Neuronal stem cell (in vitro differentiated cells): ENCODE data around the gene ACOT12.
A peak's percentile ranks its signal among the peaks of the same experiment; 100 is the strongest.

Experiments used
- DNase-seq: peaks from one replicate; pipeline ENCODE4 v3.0.0-alpha.2; 2013; ENCODE audit warnings: low spot score
- H2AFZ ChIP-seq: one replicate; pipeline ENCODE4 v1.6.1; 2013; ENCODE audit warnings: mild to moderate bottlenecking, low read length, inconsistent platforms
- H2AK5ac ChIP-seq: 2 replicates; pipeline ENCODE4 v1.6.1; 2013; ENCODE audit warnings: low read depth, mild to moderate bottlenecking, inconsistent platforms, low read length, moderate library complexity, mixed read lengths
- H2BK120ac ChIP-seq: 2 replicates; pipeline ENCODE4 v1.6.1; 2013; ENCODE audit warnings: low read depth, mild to moderate bottlenecking, inconsistent platforms, low read length, moderate library complexity, mixed read lengths
- H2BK12ac ChIP-seq: one replicate; pipeline ENCODE4 v1.6.1; 2013; ENCODE audit warnings: low read length, inconsistent platforms
- H2BK15ac ChIP-seq: 2 replicates; pipeline ENCODE4 v1.6.1; 2013; ENCODE audit warnings: mild to moderate bottlenecking, low read length, inconsistent platforms, mixed read lengths
- H2BK5ac ChIP-seq: one replicate; pipeline ENCODE4 v1.6.1; 2013; ENCODE audit warnings: inconsistent platforms, mild to moderate bottlenecking, low read length, moderate library complexity
- H3K14ac ChIP-seq: one replicate; pipeline ENCODE4 v1.6.1; 2013; ENCODE audit warnings: low read length, inconsistent platforms
- H3K18ac ChIP-seq: 2 replicates; pipeline ENCODE4 v1.6.1; 2013; ENCODE audit warnings: low read length, inconsistent platforms
- H3K23ac ChIP-seq: 2 replicates; pipeline ENCODE4 v1.6.1; 2013; ENCODE audit warnings: low read depth, mild to moderate bottlenecking, mixed read lengths, low read length, inconsistent platforms; ENCODE audit not compliant: poor library complexity
- H3K27ac ChIP-seq: replicated peaks from 3 replicates; pipeline ENCODE4 v1.5.1; 2013; ENCODE audit warnings: low read length, inconsistent platforms
- H3K27me3 ChIP-seq, 3 experiments: 2 replicates each; pipeline ENCODE4 v1.6.1; 2013; ENCODE audit warnings: low read length in 3 of 3, mild to moderate bottlenecking in 2 of 3, inconsistent platforms in 1 of 3, low read depth in 1 of 3, mixed read lengths in 1 of 3, moderate library complexity in 1 of 3; ENCODE audit not compliant: control insufficient read depth in 3 of 3, insufficient read depth in 3 of 3
- H3K36me3 ChIP-seq, 2 donors: replicated peaks in 1 of 2; 2 replicates each; pipeline ENCODE4 v1.6.1; 2013; ENCODE audit warnings: low read length in 2 of 2; ENCODE audit not compliant: control insufficient read depth in 2 of 2, insufficient read depth in 2 of 2
- H3K4ac ChIP-seq: 2 replicates; pipeline ENCODE4 v1.6.1; 2013; ENCODE audit warnings: inconsistent platforms, mild to moderate bottlenecking, low read length, moderate library complexity
- H3K4me1 ChIP-seq, 2 donors: 1 replicate in 1 of 2; 2 replicates in 1 of 2; pipeline ENCODE4 v1.6.1; 2013; ENCODE audit warnings: low read length in 2 of 2, low read depth in 1 of 2; ENCODE audit not compliant: control insufficient read depth in 2 of 2, insufficient read depth in 1 of 2
- H3K4me2 ChIP-seq: one replicate; pipeline ENCODE4 v1.6.1; 2013; ENCODE audit warnings: mild to moderate bottlenecking, low read length, inconsistent platforms; ENCODE audit not compliant: insufficient read depth, poor library complexity, severe bottlenecking
- H3K4me3 ChIP-seq, 2 donors: 2 replicates each; pipeline ENCODE4 v1.5.1; 2013; ENCODE audit warnings: low read length in 2 of 2, mild to moderate bottlenecking in 2 of 2, inconsistent platforms in 1 of 2, moderate library complexity in 1 of 2
- H3K79me1 ChIP-seq: one replicate; pipeline ENCODE4 v1.6.1; 2013; ENCODE audit warnings: low read depth, mild to moderate bottlenecking, inconsistent platforms, low read length, moderate library complexity
- H3K9ac ChIP-seq: one replicate; pipeline ENCODE4 v1.6.1; 2013; ENCODE audit warnings: mild to moderate bottlenecking, low read depth, low read length, inconsistent platforms; ENCODE audit not compliant: poor library complexity
- H3K9me3 ChIP-seq, 2 donors: replicated peaks in 1 of 2; 2 replicates each; pipeline versions ENCODE3 to v1.6.1; 2013; ENCODE audit warnings: low read length in 2 of 2, mild to moderate bottlenecking in 2 of 2, inconsistent platforms in 1 of 2, low read depth in 1 of 2, mixed read lengths in 1 of 2, moderate library complexity in 1 of 2; ENCODE audit not compliant: control insufficient read depth in 2 of 2, insufficient read depth in 1 of 2
- H4K8ac ChIP-seq: one replicate; pipeline ENCODE4 v1.6.1; 2013; ENCODE audit warnings: low read depth, mild to moderate bottlenecking, inconsistent platforms, low read length, moderate library complexity
- H4K91ac ChIP-seq: one replicate; pipeline ENCODE4 v1.6.1; 2013; ENCODE audit warnings: low read length, low read depth, mild to moderate bottlenecking, inconsistent platforms; ENCODE audit not compliant: poor library complexity
- WGBS, 2 donors: extraction: QIAGEN DNeasy Blood & Tissue Kit; methylation state at CpG; one replicate each; pipeline ENCODE4 v1.1.7; 2013; ENCODE audit warnings: missing lambda C conversion rate in 2 of 2, mixed read lengths in 1 of 2; ENCODE audit not compliant: insufficient read length in 2 of 2, insufficient replicate concordance in 1 of 2; ENCODE audit errors: extremely low coverage in 2 of 2; 5-methylcytosine and 5-hydroxymethylcytosine counted together

Gene ACOT12

DNA sequence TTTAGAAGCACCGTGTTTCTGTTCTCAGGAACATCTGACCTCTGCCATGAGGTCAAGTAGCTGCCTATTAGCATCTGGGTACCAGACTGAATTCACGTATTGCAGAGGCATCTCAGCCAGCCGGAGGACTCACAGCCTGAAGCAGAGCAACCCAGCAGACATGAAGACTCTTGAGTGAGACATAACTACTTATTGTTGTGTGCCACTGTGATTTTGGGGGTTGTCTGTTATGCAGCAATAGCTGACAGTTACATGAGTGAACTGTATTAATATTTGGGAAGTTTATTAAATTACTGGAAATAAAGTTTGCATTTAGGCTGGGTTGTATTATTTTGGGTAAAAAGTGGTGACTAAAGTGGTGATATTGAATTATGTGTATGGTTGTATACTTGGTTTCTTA is 1.3 kb upstream of the ACOT12 start:
- no peak overlapping the region for H2BK12ac ChIP-seq
- peaks cover 0 to 3% of the 10 kb centered on the region in 2 donors for H3K9me3 ChIP-seq
- no peak overlapping the region for H4K8ac ChIP-seq
- no peak overlapping the region for H3K9ac ChIP-seq
- H2BK15ac ChIP-seq = no peak overlapping the region
- H2AFZ ChIP-seq = no peak overlapping the region
- no CpG with 5 or more reads among the region's 3 CpGs for whole genome bisulfite sequencing, 2 donors
- H2BK120ac ChIP-seq = no peak overlapping the region
- H3K14ac ChIP-seq = no peak overlapping the region
- DNase-seq = no peak
- no peak overlapping the region for H2BK5ac ChIP-seq
- H3K27ac ChIP-seq = no peak overlapping the region
- H3K4me1 ChIP-seq = peaks cover 0 to 6% of the 10 kb centered on the region in 2 donors
- H3K27me3 ChIP-seq = peaks cover 0 to 4% (median 0%) of the 10 kb centered on the region in 3 experiments
- H3K4me2 ChIP-seq = no peak overlapping the region
- no peak overlapping the region for H4K91ac ChIP-seq
- no peak overlapping the region for H3K4ac ChIP-seq
- H3K79me1 ChIP-seq = no peaks in the 10 kb centered on the region
- H3K36me3 ChIP-seq = no peaks in the 10 kb centered on the region
- H3K4me3 ChIP-seq = no peak overlapping the region
- H3K23ac ChIP-seq = no peak overlapping the region
- H2AK5ac ChIP-seq = no peak overlapping the region
- H3K18ac ChIP-seq = no peak overlapping the region

- Histone ChIP-seq H3K36me3 (no peaks in the 10 kb centered on the region), H3K23ac (no peak overlapping the region), H3K4me2 (peak overlapping the region; percentile 77), H2BK15ac (peak overlapping the region; percentile 75), H2BK5ac (no peak overlapping the region), H3K4me1 (peaks cover 0 to 6% of the 10 kb centered on the region in 2 donors), H3K18ac (peak overlapping the region; percentile 76), H2AFZ (peak overlapping the region; percentile 41), H2AK5ac (no peak overlapping the region), H3K27me3 (peaks cover 0 to 4% (median 0%) of the 10 kb centered on the region in 3 experiments), H4K8ac (no peak overlapping the region), H2BK12ac (no peak overlapping the region), H3K4me3 (peak overlapping the region in 1 of 2 donors; percentile 80), H3K79me1 (no peaks in the 10 kb centered on the region), H3K27ac (no peak overlapping the region), H3K9ac (no peak overlapping the region), H3K9me3 (peaks cover 0 to 3% of the 10 kb centered on the region in 2 donors), H3K14ac (no peak overlapping the region), H4K91ac (no peak overlapping the region), H3K4ac (no peak overlapping the region), H2BK120ac (no peak overlapping the region)
- WGBS, 2 donors = no CpG with 5 or more reads among the region's 10 CpGs
- no peak for DNase-seq
Measured at GRCh38 chr5:81393430-81393782, 528 bp downstream of the ACOT12 start.

DNA sequence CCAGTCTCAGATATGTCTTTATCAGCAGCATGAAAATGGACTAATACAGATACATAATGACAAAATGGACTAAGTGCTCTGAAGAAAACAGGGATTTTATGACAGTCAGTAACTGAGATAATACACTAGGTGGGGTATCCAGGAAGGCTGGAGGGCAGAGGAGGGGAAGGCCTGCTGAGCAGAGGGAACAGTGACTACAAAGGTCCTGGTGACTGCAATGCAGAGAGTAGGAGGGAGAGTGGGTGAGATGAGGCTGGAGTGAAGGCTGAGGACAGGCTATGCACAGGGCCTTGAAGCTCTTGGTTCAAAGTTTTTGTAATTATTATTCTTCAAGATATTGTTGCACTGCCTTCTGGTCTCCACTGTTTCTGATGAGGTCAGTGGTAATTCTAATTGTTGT is 4.9 kb downstream of the ACOT12 start:
- Histone ChIP-seq H3K36me3 (no peaks in the 10 kb centered on the region), H2BK120ac (no peak overlapping the region), H2AK5ac (no peak overlapping the region), H3K9me3 (no peaks in the 10 kb centered on the region), H2BK12ac (no peak overlapping the region), H3K4ac (no peak overlapping the region), H3K4me3 (no peak overlapping the region), H3K27ac (no peak overlapping the region), H3K9ac (no peak overlapping the region), H4K91ac (no peak overlapping the region), H3K23ac (no peak overlapping the region), H3K79me1 (no peaks in the 10 kb centered on the region), H3K18ac (no peak overlapping the region), H3K4me1 (peaks cover 0 to 6% of the 10 kb centered on the region in 2 donors), H2BK5ac (no peak overlapping the region), H2BK15ac (no peak overlapping the region), H2AFZ (no peak overlapping the region), H3K14ac (no peak overlapping the region), H3K4me2 (no peak overlapping the region), H4K8ac (no peak overlapping the region), H3K27me3 (peaks cover 0 to 4% (median 0%) of the 10 kb centered on the region in 3 experiments)
- DNase-seq = no peak

GRCh38 chr5:81388169-81388568 is 5.8 kb downstream of the ACOT12 start:
- peaks cover 0 to 6% of the 10 kb centered on the region in 2 donors for H3K4me1 ChIP-seq
- H3K14ac ChIP-seq = no peak overlapping the region
- no peak overlapping the region for H2BK15ac ChIP-seq
- no peak overlapping the region for H3K4me2 ChIP-seq
- H4K91ac ChIP-seq = no peak overlapping the region
- WGBS, 2 donors = no CpG with 5 or more reads among the region's 4 CpGs
- H3K36me3 ChIP-seq = no peaks in the 10 kb centered on the region
- no peak overlapping the region for H3K4me3 ChIP-seq
- H3K27ac ChIP-seq = no peak overlapping the region
- H2BK12ac ChIP-seq = no peak overlapping the region
- H3K4ac ChIP-seq = no peak overlapping the region
- no peaks in the 10 kb centered on the region for H3K79me1 ChIP-seq
- no peaks in the 10 kb centered on the region for H3K9me3 ChIP-seq
- no peak overlapping the region for H2AFZ ChIP-seq
- no peak for DNase-seq
- H3K9ac ChIP-seq = no peak overlapping the region
- no peak overlapping the region for H3K18ac ChIP-seq
- H3K23ac ChIP-seq = no peak overlapping the region
- H4K8ac ChIP-seq = no peak overlapping the region
- H2BK5ac ChIP-seq = no peak overlapping the region
- H2BK120ac ChIP-seq = no peak overlapping the region
- H3K27me3 ChIP-seq = no peaks in the 10 kb centered on the region
- H2AK5ac ChIP-seq = no peak overlapping the region
